ENCODE results near the gene MRPS14.
A peak's percentile ranks its signal among the peaks of the same experiment; 100 is the strongest.

Gene MRPS14

DNA sequence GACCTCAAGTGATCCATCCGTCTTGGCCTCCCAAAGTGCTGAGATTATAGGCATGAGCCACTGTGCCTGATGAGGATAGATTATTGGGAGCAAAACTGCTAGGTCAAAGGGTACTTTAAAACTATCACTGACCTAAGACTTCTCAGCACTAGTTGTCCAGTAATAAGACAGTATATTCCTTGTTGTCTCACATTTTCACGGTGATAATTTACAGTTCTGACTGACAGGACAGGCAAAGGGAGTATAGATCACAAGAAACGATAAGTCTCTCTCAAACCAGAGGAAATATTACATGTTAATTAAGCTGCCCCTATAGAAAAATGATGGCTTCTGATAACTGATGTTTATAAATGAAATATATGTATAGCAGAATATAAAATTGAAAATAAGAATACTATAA lies 3.7 kb downstream of the MRPS14 start:
- no peak for DNase-seq

DNA sequence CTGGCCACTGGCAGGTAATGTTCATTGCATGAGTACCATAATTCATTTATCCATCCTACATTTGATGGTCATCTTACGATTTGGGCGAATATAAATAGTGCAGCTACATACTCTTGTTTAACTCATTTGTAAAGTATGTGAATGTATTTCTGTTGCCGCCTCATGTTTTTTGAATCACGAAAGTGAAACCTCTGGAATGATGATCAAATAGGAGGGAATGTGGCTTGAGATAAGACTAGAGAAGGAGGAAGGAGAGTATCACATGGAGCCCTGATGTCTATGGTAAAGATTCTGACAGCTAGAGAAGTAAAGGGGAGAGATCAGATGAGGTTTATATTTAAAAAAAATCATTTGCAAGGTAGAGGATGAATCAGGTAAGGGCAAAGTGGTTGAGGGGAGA lies 8.0 kb downstream of the MRPS14 start:
- DNase-seq, result no peak

DNA sequence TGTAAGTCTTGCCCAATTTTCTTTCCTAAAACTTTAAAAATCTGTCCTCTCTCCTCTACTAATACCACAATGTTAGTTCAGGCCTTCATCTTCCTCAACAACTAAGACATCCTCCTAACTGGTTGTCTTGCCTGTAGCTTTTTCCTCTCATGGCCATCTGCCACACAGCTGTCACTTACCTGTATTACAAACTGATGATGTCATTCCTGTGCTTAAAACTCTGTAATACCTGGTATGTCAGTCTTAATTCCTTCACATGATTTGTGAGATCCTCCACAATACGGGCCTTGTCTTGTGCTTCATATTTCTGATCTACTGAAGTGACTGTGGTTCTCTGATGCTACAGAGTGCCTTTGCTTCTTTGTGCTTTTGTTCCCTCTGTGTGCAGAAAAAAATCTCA lies 9.8 kb downstream of the MRPS14 start:
- DNase-seq, result no peak

DNA sequence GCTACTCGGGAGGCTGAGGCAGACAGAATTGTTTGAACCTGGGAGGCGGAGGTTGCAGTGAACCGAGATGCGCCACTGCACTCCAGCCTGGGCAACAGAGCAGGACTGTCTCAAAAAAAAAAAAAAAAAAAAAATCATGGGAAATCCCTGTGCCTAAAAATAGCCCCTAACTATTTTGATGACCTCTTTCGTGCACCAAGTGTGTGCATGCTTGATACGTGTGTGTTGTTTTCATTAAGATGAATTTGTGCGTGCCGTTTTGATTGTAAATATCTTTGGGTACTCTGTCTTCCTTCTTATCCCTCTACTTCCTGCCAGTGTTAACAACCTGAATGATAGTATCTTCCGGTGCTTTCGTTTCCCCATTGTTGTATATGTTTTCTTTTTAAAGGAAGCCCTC lies 13.7 kb downstream of the MRPS14 start:
- DNase-seq, result no peak

DNA sequence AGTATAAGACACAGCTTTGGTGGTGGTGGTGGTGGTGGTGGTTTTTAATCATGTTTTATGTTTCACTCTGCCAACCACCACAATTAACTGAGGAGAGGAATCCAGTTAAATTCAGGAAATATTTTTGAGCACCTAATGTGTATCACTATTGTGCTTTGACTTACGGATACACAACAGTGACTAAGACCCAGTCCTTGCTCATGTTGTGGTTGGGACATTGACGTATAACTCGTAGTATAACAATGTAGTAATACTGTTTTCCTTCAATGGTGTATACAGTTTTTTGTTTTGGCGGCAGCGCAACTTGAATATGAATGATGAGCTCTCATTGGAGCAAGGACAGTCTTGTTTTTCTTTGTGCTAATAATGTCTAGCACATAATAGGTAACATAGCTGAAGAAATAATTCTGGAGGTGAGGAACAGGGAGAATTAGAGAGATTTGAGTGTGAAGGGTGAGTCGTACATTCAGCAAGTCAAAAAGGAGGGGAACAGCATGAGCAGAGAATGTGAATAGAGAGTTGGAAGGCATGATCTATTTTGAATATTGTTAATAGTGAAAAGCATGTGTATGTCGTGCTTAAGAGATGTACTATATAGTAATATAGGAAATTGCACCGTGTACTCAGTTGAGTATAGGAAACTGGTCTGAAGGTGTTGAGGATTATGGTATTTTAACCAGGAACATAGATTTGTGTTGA lies 18.0 kb downstream of the MRPS14 start:
- no peak for DNase-seq

DNA sequence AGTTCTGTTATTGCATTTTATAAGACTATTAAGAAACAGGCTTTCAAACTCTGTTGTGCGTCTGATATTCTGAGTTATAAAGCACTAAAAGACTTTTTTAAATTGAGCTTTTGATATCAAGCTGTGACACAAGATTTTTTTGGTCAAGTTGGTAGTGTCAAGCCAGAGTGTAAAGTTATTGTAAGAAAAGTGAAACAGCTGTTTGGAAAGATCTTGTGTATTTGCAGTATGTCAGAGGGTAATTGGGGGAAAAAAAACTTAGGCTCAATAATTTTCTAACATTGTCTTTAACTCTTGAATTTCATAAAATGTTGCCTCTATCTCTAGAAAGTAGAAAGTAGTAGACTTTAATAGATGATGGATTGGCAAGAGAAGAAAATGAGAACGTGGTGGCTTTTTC lies 19.7 kb downstream of the MRPS14 start:
- no peak for DNase-seq

DNA sequence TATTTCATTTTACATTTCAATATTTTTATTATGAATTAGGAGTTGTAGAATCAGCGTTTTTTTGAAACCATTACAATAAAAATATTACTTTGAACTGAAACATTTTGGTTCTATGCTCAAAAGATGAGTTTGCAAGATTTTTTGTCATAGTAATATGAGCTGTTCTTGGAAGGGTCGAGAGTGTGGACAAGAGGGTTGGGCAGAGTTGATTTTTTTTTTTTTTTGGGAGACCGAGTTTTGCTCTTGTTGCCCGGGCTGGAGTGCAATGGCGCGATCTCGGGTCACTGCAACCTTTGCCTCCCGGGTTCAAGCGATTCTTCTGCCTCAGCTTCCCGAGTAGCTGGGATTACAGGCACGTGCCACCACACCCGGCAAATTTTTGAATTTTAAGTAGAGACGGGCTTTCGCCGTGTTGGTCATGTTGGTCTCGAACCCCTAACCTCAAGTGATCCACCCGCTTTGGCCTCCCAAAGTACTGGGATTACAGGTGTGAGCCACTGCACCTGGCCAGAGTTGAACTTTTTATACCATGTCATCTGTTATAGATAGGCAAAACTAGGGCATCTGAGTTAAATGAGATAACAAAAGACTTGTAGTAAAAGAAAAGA lies 20.2 kb downstream of the MRPS14 start:
- no peak for DNase-seq

DNA sequence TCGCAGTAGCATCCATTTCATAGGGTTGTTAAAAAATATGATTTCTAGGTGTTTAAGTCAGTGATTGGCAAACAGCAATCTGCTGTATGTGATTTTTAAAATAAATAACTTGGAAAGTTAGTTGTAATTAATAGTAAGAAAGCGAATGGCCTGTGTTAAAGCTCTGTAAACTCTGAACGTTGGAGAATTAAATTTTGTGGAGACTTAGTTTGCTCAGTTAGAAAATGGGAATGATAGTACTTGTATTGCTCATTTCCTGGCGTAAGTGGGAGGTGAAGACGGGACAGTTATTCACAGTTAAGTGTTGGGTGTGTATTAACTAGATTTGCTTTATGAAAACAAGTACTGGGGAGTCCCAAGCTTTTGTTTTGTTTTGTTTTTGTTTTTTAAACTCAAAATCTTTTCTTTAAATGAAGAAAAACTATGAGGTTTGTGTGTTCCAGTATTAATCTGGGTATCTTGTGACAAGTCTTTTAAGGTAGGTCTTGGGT lies 22.5 kb downstream of the MRPS14 start:
- DNase-seq, result no peak

DNA sequence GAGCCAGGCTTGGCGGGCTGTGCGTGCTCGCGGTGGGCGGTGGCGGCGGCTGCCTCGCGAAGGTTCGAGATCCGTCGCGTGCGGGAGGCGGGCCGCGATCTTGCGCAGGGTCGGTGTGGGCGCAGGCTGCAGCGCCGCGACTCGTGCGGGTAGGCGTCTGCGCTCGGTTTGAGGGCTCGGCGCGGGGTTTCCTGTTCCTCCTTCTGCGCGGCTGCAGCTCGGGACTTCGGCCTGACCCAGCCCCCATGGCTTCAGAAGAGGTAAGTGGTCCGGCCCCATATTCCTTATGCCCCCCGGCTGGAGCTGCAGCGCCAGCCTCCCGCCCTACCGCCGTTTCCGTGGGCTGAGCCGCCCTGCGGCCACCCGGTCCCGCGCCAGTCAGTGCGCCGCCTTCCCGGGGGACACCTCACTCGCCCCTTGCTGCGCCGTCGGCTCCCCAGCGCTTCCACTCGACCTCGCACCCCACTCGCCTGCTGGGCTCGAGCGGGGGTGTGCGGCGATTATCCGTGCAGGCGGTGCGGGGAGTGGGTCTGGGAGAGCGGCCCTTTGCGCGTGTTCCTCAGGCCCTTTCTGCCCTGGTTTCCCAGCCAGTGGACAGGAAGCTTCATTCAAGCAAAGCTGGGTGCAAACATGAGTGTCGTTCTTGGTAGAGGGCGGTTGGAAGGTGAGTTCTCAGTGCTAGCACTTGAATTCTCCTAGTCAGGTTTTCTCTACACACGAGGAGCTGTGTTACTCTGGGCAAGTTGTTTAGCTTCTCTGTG lies 23.1 kb downstream of the MRPS14 start, which contains the start of gene CACYBP:
Gene CACYBP (plus strand): TSS at position 12 of the 761 bp plus-strand sequence. CDS start 234 bp downstream, at position 246.
- peak; percentile 23 for DNase-seq

DNA sequence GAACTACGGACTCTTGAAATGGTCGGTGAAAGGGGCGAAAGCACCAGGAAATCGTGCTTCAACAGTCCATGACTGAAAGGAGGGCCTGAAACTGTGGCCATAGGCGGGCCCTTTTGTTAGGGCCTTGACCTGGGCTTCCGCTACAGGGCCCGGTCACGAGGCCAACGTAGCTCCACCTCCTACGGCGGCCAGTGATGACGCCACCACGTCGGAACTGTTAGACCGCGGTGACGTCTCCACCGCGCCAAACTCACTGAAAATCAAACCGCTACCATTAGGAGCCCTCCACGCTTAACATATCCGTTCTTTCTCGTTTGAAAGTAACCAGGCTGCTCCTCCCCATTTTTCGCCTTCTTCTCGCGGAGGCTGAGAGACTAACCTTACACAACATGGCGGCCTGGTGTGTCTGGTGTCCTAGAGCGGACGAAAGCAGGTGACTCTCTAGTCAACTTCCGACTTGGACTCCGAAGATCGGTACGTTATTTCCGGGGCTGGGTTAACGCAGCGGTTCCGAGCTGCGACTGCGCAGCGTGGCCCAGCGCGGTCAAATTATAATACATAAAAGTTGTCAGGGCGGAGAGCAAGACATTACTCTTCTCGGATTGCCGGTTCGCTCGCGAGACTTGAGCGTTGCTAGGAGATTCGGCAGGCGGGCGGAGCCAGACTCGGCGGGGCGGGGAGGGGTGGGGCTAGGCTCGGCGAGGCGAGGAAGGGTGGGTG lies 23.8 kb downstream of the MRPS14 start:
- DNase-seq, result peak; percentile 97

DNA sequence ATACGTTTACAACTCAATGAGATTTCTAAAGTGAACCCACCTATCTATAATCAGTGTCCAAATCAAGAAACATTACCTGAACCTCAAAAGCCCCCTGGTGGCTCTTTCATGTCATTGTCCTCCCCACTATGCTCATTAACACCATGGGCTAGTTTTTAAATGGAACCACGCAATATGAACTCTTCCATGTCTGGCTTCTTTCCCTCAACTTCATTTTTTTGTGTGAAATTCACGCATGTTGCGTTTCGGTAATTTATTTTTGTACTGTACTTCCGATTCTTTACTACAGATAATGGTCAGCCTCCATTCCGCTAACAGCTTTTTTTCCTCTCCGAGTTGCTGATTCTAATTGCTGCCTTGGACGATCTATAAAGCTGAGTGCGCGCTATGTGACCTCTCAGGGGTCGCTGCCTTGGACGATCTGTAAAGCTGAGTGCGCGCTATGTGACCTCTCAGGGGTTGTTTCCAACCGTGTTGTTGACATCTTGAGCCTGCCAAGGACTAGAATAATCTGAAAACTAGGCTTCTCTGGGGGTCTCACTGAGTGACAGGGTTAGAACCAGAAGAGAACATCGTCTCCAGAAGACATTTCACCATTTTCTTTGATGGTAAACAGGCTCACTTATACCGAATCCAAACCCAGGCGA lies 24.5 kb downstream of the MRPS14 start:
- peak; percentile 64 for DNase-seq

DNA sequence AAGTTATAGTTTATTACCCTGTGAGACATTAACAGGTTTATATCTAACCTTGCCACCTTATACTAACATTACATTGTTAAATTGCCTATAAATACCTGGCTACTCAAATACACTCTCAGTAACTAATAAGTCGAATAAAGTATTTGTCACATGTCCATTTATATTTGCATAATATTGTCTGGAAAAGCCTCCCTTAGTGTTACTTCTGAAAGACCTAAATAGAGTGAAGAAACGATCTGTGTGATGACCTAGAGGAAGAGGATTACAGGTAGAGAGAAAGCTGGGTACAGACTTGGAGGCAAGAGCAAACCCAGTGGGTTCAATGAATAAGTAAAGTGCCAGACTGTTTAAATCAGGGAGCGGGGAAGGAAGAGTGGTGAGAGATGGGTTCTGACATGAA lies 26.2 kb downstream of the MRPS14 start:
- no peak for DNase-seq

DNA sequence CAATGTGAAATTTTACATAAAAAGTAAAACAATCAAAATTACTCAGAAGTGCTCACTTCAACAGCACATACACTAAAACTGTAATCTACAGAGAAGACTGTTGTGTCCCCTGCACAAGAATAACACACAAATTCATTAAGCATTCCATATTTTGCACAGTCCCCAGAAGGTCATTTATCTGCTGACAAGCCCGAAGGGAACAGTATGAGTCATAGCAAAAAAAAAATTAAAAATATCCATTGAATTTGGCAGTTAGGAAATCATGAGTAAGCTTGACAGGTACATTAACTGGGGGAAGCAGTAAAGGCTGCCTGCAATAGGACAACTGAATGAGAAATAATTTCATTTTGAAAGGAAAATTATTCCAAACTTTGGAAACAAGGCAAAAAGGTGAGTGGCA lies 26.7 kb downstream of the MRPS14 start:
- DNase-seq, result no peak

DNA sequence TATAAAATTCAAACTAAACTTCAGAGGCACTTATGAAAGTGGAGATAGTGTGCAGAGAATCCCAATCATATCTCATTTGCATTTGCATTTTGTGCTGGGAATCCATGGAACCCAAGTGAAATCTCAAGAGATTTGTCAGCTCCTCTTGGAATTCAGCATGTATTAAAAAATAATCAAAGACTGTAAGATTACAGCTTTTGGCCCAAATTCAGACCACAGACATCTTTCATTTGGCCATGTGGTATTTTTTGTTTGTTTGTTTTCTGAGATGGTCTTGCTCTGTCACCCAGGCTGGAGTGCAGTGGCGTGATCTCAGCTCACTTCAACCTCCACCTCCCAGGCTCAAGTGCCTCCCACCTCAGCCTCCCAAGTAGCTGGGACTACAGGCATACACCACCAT lies 27.3 kb downstream of the MRPS14 start:
- no peak for DNase-seq

DNA sequence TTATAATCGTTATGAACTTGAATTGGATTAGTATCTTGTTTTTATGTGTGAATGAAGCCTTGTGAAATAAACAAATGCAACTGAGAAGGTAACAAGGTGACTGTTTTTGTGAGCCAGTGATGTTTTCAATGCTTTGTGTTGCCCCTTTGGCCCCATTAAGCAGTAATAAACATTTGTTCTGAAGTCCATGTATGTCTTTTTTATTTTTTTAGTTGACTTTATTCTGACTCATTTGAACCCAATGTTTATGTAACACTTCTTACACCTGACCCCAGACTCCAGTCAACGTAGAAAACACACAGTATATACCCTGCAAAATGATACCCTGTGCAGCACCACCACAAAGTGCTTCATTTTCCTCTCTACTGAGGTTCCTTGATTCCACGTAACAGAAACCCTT lies 28.1 kb downstream of the MRPS14 start:
- no peak for DNase-seq

DNA sequence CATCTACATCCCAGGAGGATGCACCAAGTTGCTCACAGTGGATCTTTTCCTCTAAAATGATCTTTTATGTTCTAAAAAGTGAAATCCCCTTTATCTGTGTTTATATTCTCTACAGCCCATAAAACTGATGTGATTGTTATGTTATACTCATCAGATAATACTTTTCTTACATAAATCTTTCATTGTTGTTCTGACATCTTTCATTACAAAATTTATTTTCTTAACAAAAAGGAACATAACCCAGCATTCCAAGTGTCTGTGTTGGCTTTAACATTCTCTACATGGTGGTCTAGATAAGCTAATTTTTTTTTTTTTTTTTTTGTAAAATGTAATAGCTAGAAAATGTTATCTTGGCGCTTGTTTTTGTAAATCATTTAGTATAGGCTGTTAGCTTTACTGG lies 31.8 kb downstream of the MRPS14 start:
- DNase-seq, result no peak

DNA sequence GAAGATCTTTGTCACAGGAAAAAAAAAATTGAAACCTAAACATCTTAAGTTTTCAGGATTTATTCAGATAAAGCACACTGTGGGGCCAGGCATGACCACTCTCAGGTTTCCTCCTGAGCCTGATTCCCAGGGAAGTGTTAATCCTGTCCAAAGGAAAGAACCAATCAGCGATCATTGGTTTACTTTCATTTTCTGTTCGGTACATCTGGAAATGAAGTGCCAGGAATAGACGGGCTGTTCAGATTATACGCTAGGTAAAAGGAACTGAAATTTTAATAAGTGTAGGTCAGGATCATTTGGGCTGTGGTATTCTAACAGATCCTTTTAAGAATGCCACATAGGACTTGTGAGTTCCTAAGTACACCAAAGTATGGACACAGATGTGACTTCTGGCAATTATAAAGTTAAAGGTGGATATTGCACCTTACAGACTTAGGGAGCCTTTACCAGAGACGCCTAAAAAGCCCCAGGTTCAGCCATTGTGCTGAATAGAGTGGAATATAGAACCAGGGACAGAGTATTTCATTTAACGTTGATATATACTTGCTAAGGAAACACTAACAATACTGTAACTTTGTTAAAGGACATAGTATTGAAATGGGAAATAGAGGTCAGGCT lies 32.7 kb downstream of the MRPS14 start:
- peak; percentile 9 for DNase-seq

DNA sequence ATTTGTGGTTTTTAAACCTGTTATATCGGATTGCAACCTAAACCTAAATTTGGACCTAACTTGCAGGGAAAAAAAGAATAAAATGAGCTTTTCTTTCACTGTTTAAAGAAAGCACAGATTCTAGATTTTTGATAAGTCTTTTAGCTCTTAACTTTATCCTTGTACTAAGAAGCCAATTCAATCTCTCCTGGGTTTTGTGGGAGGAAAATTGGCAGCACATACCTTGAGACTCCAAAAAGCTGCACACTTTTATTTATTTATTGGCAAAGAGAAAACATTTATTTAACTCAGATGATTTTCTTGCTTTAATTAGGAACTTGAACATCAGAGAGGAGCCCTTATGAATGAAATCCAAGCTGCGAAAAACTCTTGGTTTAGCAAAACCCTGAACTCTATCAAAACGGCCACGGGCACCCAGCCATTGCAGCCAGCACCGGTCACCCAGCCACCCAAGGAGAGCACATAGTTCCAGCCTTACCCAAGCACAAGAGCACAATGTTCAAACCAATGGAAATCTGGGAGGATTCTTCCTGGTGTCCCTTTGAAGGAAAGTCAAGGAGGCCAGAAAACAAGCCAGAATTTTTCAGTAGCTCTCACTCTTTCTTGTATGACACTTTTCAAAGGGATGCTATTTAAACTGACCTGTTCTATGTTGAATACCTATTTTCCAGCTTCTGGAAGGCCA lies 33.5 kb downstream of the MRPS14 start:
- no peak for DNase-seq

DNA sequence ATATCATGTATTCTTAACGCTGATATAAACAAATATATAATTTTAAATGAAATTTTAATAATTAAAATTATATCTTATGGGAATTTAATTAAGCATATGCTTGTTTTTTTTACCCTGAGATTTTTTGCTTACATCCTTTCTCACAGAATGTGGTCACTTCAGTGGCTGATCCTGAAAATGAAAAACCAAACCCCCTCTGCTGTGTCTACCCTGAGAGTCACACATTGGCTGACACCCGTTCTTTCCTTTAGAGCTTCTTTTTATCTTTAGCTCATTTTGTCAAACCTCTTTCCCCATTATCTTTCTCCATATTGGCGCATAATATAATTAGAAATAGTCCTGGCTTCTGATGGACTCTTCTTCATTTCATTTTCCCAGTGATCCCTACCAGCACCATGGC lies 34.2 kb downstream of the MRPS14 start:
- no peak for DNase-seq

DNA sequence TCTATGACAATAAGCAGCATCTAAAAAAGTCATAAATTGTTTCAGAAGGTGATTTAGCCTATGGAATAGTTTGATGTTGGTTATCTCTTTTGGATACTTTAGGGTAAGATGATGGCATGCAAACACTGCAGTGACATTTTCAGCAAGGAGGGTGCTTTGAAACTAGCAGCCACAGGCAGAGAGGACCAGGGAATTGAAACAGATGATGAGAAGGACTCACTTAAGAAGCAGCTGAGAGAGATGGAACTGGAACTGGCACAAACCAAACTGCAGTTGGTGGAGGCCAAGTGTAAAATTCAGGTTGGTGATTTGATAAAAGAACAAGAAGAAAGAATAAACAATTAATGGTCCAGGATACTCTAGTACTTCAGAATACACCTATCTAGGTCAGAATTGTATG lies 34.7 kb downstream of the MRPS14 start:
- DNase-seq, result no peak

DNA sequence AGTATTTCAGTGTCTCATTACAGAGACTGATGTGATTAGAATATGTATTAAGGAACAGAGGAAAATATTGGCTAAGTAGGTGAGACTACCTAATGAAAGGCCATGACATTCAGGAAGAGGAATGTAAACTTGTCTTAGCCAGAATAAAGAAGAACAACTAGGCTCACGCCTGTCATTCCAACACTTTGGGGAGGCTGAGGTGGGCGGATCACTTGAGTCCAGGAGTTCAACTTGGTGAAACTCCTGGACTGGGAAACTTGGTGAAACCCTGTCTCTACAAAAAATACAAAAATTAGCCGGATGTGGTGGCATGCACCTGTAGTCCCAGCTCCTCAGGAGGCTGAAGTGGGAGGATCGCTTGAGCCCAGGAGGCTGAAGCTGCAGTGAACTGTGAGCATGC lies 38.3 kb downstream of the MRPS14 start:
- DNase-seq, result no peak

Measured in DMS79 (cell line).